MM.1S (cell line): ENCODE measurements around the gene CSRP1.

Source experiments
- EZH2phosphoT487 ChIP-seq: fragments of 300-600 bp; sonication (generic); IDR thresholded peaks from 2 replicates; pipeline ENCODE4 v1.6.1; 2018; ENCODE audit warnings: antibody characterized with exemption, low read length
- TF ChIP-seq, protein P1 (sequence below): fragments of 300-600 bp; sonication (generic); IDR thresholded peaks from 2 replicates; pipeline ENCODE4 v1.5.1; 2016; ENCODE audit warnings: antibody characterized with exemption, low read length, mixed read lengths

DNA sequence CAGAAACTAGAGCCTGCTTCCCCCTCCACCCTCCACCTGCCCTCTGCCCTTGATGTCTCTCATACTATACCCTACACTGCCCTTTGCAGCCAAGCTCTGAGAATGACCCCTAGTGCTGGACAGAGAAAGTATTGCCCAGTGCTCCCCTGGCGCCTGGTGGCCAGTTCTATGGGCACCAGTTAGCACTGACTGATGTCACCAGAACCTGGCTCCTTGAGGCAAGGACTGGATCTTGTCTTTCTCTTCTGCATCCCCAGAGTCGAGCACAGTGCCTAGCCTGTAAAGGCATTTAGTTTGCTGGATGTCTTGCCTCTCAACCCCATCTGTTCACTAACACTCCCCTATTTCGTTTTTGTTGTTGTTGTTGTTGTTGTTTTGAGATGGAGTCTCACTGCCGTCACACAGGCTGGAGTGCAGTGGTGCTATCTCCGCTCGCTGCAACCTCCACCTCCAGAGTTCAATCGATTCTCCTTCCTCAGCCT, 43.8 kb downstream of the CSRP1 start:
- TF ChIP-seq, protein P1, sequence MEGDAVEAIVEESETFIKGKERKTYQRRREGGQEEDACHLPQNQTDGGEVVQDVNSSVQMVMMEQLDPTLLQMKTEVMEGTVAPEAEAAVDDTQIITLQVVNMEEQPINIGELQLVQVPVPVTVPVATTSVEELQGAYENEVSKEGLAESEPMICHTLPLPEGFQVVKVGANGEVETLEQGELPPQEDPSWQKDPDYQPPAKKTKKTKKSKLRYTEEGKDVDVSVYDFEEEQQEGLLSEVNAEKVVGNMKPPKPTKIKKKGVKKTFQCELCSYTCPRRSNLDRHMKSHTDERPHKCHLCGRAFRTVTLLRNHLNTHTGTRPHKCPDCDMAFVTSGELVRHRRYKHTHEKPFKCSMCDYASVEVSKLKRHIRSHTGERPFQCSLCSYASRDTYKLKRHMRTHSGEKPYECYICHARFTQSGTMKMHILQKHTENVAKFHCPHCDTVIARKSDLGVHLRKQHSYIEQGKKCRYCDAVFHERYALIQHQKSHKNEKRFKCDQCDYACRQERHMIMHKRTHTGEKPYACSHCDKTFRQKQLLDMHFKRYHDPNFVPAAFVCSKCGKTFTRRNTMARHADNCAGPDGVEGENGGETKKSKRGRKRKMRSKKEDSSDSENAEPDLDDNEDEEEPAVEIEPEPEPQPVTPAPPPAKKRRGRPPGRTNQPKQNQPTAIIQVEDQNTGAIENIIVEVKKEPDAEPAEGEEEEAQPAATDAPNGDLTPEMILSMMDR, result 0 out of 2 replicates have a peak, but pooled peaks have one; percentile 6
- TF ChIP-seq EZH2phosphoT487, result no peak
